ENCODE data around the gene MRGPRD.

The MRGPRD gene

DNA sequence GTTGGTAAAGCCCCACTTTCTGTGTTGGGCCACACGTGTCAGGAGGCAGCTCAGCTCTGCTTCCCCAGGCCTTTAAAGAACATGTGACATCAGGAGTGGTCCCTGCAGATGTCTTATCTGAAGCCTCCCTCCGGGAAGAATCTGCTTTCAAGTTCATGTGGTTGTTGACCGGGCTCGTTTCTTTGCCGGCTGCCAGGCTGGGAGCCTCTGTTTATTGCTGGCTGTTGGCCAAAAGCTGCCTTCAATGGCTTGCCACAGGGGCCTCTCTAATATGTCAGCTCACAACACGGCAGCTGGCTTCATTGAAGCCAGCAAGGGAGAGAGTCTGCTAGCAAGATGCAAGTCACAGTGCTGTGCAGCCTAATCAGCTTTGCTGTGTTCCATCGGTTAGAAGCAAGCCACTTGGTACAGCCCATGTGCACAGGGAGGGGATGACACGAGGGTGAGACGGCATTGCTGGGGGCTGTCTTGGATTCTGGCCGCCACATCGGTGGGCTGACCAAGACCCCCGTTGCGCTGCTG is 17.7 kb upstream of the MRGPRD start:
- no peak overlapping the region for H3K4me3 ChIP-seq (ENCODE audit: low read length)
- H3K36me3 ChIP-seq (ENCODE audit: control insufficient read depth, low read depth, low read length), result no peaks in the 10 kb centered on the region
- H3K9ac ChIP-seq (ENCODE audit: low read length), result no peak overlapping the region
- H3K27me3 ChIP-seq (ENCODE audit: control insufficient read depth, insufficient read depth, low read length), result no peaks in the 10 kb centered on the region
- H3K9me3 ChIP-seq (ENCODE audit: control insufficient read depth, low read depth, low read length), result no peaks in the 10 kb centered on the region
- no peak overlapping the region for H3K27ac ChIP-seq (ENCODE audit: low read length)
- H3K4me1 ChIP-seq (ENCODE audit: control insufficient read depth, low read depth, low read length), result no peaks in the 10 kb centered on the region

DNA sequence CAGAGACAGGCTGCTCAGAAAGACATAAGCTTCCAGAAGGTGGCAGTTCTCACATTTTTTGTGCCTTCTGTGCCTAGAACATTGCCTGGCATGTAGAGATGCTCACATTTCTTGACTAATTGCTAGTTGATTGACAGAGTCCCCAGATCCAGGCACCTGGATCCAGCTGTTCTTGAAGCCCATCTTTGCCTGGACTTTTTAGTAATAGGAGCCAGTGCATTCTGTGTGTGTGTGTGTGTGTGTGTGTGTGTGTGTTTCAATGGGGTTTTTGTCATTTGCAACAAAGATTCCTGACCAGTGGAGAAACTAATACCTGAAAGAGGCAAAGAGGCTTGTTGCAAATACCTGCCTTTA is 17.2 kb upstream of the MRGPRD start:
- Histone ChIP-seq H3K4me1 (ENCODE audit: control insufficient read depth, low read depth, low read length) (no peaks in the 10 kb centered on the region), H3K27ac (ENCODE audit: low read length) (no peak overlapping the region), H3K4me3 (ENCODE audit: low read length) (no peak overlapping the region), H3K9ac (ENCODE audit: low read length) (no peak overlapping the region), H3K36me3 (ENCODE audit: control insufficient read depth, low read depth, low read length) (no peaks in the 10 kb centered on the region), H3K9me3 (ENCODE audit: control insufficient read depth, low read depth, low read length) (no peaks in the 10 kb centered on the region), H3K27me3 (ENCODE audit: control insufficient read depth, insufficient read depth, low read length) (no peaks in the 10 kb centered on the region)

DNA sequence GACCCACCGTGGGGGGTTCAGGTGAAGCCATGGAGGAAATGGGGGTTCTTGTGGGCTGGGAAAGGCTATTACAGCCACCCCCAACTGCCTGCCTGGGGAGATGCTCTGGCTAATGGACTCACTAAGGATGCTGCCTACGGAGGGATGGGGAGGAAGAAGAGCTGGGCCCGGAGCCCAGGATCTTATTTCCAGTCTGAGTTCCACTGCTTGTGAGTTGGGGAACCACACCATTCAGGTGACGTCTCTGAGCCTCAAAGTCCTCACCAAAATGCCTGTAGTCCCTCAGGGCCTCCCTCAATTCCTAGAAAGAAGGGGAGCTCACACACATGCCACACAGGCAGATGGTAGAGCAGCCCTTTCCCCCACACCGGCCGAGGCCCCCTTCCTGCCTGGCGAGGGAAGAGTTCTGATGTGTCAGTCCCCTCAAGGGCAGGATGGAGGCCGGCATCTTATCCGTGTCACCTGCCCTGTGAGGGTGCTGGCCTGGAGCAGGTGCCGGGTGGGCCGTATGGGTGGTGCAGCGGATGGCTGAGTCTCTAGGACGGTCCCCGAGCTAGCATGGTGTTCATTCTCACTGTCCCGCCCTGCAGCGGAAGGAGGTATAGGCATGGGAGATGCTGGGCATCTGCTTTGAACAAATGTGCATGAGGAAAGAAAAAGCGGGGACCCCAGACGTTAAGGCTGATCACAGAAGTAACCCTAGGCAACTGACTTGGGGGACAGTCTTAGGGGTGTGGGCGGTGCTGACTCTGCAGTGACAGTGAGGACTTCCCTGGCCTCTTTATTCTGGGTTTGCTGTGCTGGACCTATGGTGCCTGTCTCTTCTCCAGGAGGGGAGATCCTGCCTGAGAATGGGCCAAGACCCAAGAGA is 16.6 kb upstream of the MRGPRD start:
- no peaks in the 10 kb centered on the region for H3K4me1 ChIP-seq (ENCODE audit: control insufficient read depth, low read depth, low read length)
- H3K4me3 ChIP-seq (ENCODE audit: low read length), result no peak overlapping the region
- H3K27ac ChIP-seq (ENCODE audit: low read length), result no peak overlapping the region
- no peaks in the 10 kb centered on the region for H3K9me3 ChIP-seq (ENCODE audit: control insufficient read depth, low read depth, low read length)
- no peaks in the 10 kb centered on the region for H3K36me3 ChIP-seq (ENCODE audit: control insufficient read depth, low read depth, low read length)
- no peak overlapping the region for H3K9ac ChIP-seq (ENCODE audit: low read length)
- no peaks in the 10 kb centered on the region for H3K27me3 ChIP-seq (ENCODE audit: control insufficient read depth, insufficient read depth, low read length)

DNA sequence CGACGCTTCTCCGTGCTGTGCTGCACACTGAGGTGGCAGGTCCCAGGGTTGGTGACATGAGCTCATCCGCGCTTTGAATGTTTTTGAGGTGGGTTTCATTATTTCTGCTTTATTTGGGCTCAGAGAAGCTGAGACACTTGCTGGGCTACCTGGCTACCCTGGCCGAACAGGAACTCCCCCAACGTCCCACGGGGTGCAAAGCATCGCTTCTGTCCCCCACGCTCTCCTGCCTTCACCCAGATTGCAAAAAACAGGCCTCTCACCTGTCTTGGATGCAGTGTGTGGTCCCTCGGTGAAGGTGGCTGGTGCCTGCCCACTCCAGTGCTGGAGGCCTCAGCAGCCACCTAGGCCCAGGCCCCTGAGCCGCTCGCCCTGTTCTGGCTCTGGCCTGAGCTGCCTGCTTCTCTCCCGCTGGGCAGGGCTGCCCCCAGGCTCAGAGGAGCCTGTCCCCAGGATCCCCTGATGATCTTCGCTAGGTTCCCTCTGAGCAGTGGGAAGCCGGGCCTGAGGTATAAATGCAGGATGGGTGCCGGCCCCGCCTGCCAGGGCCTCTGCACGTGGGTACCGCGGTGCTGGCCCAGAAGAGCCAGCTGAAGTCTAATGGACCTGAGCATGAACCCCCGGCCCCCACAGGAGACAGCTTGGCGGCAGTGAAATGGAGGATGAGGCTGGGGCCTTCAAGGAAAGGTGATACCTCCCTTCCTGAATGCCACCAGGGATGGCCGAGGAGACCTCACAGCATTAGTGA is 15.8 kb upstream of the MRGPRD start:
- Histone ChIP-seq H3K4me1 (ENCODE audit: control insufficient read depth, low read depth, low read length) (no peaks in the 10 kb centered on the region), H3K36me3 (ENCODE audit: control insufficient read depth, low read depth, low read length) (no peaks in the 10 kb centered on the region), H3K27me3 (ENCODE audit: control insufficient read depth, insufficient read depth, low read length) (no peaks in the 10 kb centered on the region)

DNA sequence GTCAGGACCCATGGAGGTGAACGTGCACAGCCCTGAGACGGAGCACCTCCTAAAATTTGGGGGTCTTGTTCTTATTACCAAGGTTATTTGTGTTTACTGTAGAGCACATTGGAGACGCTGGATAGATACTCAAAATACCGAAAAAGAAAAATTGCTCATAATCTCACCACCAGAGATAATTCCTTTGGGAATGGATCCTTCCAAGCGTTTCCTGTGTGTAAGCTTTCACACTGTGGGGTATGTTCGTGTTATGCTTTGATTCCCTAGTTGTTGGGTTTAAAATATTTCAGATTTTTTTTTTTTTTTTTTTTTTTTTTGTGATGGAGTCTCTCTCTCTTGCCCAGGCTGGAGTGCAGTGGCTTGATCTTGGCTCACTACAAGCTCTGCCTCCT is 14.1 kb upstream of the MRGPRD start:
- Histone ChIP-seq H3K27ac (ENCODE audit: low read length) (no peak overlapping the region), H3K36me3 (ENCODE audit: control insufficient read depth, low read depth, low read length) (no peaks in the 10 kb centered on the region), H3K9ac (ENCODE audit: low read length) (no peak overlapping the region), H3K9me3 (ENCODE audit: control insufficient read depth, low read depth, low read length) (no peaks in the 10 kb centered on the region), H3K4me1 (ENCODE audit: control insufficient read depth, low read depth, low read length) (no peaks in the 10 kb centered on the region), H3K27me3 (ENCODE audit: control insufficient read depth, insufficient read depth, low read length) (no peaks in the 10 kb centered on the region), H3K4me3 (ENCODE audit: low read length) (no peak overlapping the region)

More for the DNA sequence above, 15.8 kb upstream of the MRGPRD start:
- H3K4me3 ChIP-seq (ENCODE audit: low read length), result no peak overlapping the region
- no peak overlapping the region for H3K27ac ChIP-seq (ENCODE audit: low read length)
- H3K9me3 ChIP-seq (ENCODE audit: control insufficient read depth, low read depth, low read length), result no peaks in the 10 kb centered on the region
- no peak overlapping the region for H3K9ac ChIP-seq (ENCODE audit: low read length)

DNA sequence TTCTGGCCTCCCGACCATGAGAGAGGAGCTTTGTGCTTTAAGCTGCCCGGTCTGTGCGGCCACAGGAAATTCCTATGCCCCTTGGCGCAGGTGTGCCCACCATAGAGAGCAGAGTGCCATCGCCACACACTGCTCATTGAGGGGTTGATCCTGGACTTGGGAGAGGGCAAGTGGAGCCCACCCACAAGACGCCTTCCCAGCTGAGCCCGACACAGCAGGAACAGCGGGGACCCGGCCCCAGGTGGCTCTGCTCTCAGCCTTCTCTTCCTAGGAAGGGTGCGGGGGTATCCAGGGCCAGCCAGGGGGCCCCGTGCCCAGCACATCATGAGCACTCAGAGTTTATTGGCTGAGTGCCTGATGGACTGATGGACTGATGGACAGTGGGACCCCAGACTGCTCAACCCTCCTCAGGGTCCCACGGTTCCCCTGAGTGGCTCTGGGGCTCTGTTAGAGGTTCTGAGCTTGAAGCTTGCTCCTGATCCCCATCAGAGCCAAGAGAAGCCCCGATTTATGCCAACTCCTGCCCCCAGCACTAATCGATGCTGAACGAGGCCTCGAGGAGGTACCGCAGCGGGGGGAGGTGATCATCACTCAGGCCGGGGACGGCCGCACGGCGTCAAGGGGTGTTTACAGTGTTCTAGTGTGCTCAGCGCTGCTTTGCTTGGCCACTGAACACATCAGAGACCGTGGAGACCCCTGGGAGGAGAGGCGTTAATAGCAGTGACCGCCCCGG is 13.5 kb upstream of the MRGPRD start:
- H3K4me1 ChIP-seq (ENCODE audit: control insufficient read depth, low read depth, low read length), result no peaks in the 10 kb centered on the region
- H3K27me3 ChIP-seq (ENCODE audit: control insufficient read depth, insufficient read depth, low read length), result no peaks in the 10 kb centered on the region
- no peaks in the 10 kb centered on the region for H3K9me3 ChIP-seq (ENCODE audit: control insufficient read depth, low read depth, low read length)

DNA sequence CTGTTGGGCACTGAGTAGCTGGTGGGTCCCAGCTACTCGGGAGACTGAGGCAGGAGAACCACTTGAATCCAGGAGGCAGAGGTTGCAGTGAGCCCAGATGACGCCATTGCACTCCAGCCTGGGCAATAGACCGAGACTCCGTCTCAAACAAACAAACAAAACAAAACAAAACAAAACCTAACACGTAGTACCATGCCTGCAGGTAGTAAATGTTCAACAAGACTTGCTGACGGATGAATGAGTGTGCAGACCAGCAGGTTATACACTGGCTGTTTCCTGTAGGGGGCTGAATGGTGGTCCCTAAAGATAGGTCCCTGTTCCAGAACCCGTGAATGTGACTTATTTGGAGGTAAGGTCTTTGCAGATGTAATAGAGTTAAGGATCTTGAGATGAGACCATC is 12.8 kb upstream of the MRGPRD start:
- H3K9ac ChIP-seq (ENCODE audit: low read length), result no peak overlapping the region
- H3K4me1 ChIP-seq (ENCODE audit: control insufficient read depth, low read depth, low read length), result no peaks in the 10 kb centered on the region
- H3K27me3 ChIP-seq (ENCODE audit: control insufficient read depth, insufficient read depth, low read length), result no peaks in the 10 kb centered on the region
- H3K36me3 ChIP-seq (ENCODE audit: control insufficient read depth, low read depth, low read length), result no peaks in the 10 kb centered on the region
- H3K27ac ChIP-seq (ENCODE audit: low read length), result no peak overlapping the region
- H3K4me3 ChIP-seq (ENCODE audit: low read length), result no peak overlapping the region
- H3K9me3 ChIP-seq (ENCODE audit: control insufficient read depth, low read depth, low read length), result no peaks in the 10 kb centered on the region

More for the DNA sequence above, 13.5 kb upstream of the MRGPRD start:
- Histone ChIP-seq H3K27ac (ENCODE audit: low read length) (no peak overlapping the region), H3K4me3 (ENCODE audit: low read length) (no peak overlapping the region), H3K36me3 (ENCODE audit: control insufficient read depth, low read depth, low read length) (no peaks in the 10 kb centered on the region), H3K9ac (ENCODE audit: low read length) (no peak overlapping the region)

DNA sequence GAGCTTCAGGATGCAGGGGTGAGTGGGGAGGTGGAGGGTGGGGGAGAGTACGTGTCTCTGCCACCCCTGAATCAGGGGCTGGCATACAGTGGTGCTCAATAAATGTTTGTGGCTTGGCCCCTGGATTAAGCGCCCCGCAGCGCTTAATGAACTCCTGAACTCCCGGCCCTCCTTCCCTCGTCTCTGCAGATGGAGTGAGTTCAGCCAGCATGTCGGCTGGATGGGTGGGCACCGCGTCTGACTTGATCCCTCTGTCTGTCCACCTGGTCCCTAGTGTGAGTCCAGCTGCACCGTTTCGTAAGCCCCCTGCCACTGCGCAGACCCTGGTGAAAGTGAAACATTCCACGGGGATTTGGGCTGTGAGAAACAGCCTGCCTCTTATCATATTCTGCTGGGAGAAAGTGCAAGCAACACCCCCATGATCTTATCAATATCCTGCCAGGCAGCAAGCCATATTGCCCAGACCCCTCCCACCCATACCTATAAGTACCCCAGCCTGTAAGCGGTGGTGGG is 12.0 kb upstream of the MRGPRD start:
- Histone ChIP-seq H3K9me3 (ENCODE audit: control insufficient read depth, low read depth, low read length) (no peaks in the 10 kb centered on the region), H3K27ac (ENCODE audit: low read length) (no peak overlapping the region), H3K36me3 (ENCODE audit: control insufficient read depth, low read depth, low read length) (no peaks in the 10 kb centered on the region), H3K27me3 (ENCODE audit: control insufficient read depth, insufficient read depth, low read length) (no peaks in the 10 kb centered on the region), H3K4me1 (ENCODE audit: control insufficient read depth, low read depth, low read length) (no peaks in the 10 kb centered on the region), H3K4me3 (ENCODE audit: low read length) (no peak overlapping the region), H3K9ac (ENCODE audit: low read length) (no peak overlapping the region)

DNA sequence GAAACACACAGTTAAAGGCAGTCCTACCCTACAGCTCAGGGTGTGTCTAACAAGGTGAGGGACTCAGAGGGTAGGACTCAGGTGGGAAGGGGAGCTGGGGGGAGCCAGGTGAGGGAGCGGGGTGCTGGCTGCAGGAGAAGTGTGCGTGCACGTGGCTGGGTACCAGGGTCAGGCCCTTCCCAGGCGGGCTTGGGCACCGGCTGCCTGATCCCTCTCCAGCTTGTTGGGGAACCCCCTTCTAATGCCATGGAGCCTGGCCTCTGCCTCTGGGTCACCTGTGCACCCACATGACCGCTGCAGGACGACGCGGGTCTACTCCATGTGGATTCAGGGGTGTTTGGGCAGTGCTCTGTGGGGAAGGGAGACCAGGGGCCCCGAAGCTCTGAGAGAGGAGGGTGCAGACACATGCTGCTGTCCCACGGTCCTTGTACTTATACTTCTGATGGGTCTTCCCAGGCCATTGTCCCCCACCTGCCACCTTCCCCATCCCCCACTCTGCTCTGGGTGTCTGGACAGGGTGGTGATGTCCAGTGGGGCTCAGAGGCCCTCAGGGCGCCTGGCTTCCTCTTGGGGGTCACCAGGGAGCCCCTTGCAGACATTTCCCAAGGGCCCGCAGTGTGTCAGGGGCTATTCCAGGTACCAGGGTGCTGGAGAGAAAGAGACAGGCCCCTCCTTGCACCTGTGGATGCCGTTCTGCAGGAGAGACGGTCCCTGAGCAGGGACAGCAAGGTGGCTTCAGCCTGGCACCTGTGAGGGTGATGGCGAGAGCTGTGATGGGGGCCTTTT is 10.4 kb upstream of the MRGPRD start:
- H3K27me3 ChIP-seq (ENCODE audit: control insufficient read depth, insufficient read depth, low read length), result no peaks in the 10 kb centered on the region
- no peaks in the 10 kb centered on the region for H3K4me1 ChIP-seq (ENCODE audit: control insufficient read depth, low read depth, low read length)
- H3K27ac ChIP-seq (ENCODE audit: low read length), result no peak overlapping the region
- H3K36me3 ChIP-seq (ENCODE audit: control insufficient read depth, low read depth, low read length), result no peaks in the 10 kb centered on the region
- H3K4me3 ChIP-seq (ENCODE audit: low read length), result no peak overlapping the region
- no peak overlapping the region for H3K9ac ChIP-seq (ENCODE audit: low read length)
- H3K9me3 ChIP-seq (ENCODE audit: control insufficient read depth, low read depth, low read length), result no peaks in the 10 kb centered on the region

DNA sequence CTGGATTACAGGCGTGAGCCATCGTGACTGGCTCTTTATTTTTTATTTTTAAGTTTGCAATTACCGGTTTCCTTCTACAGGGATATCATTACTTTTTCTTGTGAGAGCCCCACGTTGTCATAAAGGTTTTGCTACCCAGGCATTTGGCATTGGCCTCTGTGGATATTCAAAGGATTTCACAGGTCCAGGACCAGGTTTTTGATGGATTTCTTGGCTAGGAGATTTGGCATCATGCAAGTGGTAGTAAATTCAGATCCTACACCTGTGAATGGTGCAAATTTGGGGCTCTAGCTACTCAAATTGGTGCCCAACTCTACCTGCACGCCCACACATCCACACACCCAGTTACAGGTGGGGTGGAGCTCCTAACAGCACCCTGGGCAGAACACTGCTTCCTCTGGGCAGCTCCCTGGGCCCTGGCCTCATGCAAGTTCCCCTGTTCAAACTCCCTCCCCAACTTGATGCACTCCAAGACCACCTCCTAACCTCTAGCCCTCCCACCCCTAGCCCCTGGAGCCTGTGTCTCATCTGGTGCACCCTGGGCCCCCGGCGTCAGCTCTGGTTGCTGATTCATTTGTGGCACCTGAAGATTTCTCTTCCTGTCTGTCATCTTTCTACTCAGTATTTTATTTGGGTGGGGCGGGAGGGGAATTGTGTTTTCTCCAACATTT is 9.3 kb upstream of the MRGPRD start:
- H3K4me1 ChIP-seq (ENCODE audit: control insufficient read depth, low read depth, low read length), result no peaks in the 10 kb centered on the region
- H3K36me3 ChIP-seq (ENCODE audit: control insufficient read depth, low read depth, low read length), result no peaks in the 10 kb centered on the region
- no peak overlapping the region for H3K9ac ChIP-seq (ENCODE audit: low read length)
- H3K4me3 ChIP-seq (ENCODE audit: low read length), result no peak overlapping the region
- no peaks in the 10 kb centered on the region for H3K27me3 ChIP-seq (ENCODE audit: control insufficient read depth, insufficient read depth, low read length)
- H3K9me3 ChIP-seq (ENCODE audit: control insufficient read depth, low read depth, low read length), result no peaks in the 10 kb centered on the region
- no peak overlapping the region for H3K27ac ChIP-seq (ENCODE audit: low read length)
